ENCODE results near the gene TSPYL6.
"Not testable (repeated sequence)": the region's sequence is repeated elsewhere in the genome, so short reads cannot be mapped to it uniquely, and the experiment has no call there.

Gene TSPYL6
- total RNA-seq: 0 reads per million in 2 donors

- no peak for DNase-seq
These were observed at the start of gene TSPYL6 for GRCh38 chr2:54256091-54256694. TSPYL6 (minus strand) TSS chr2:54256229; CDS start chr2:54256151, 78 bp downstream.

GRCh38 chr2:54303631-54304030, 47.6 kb upstream of the TSPYL6 start:
- no peak for DNase-seq

- DNase-seq: no peak
These were observed 42.5 kb upstream of the TSPYL6 start for GRCh38 chr2:54298514-54298913.

- no peak for DNase-seq
These were observed 39.9 kb upstream of the TSPYL6 start for GRCh38 chr2:54295911-54296310.

GRCh38 chr2:54294665-54295064, 38.6 kb upstream of the TSPYL6 start:
- not testable (repeated sequence) for DNase-seq

GRCh38 chr2:54290356-54291025, 34.5 kb upstream of the TSPYL6 start:
- DNase-seq: no peak

- no peak for DNase-seq
These were observed 33.9 kb upstream of the TSPYL6 start for GRCh38 chr2:54289917-54290316.

GRCh38 chr2:54287532-54287931, 31.5 kb upstream of the TSPYL6 start:
- DNase-seq: no peak

- DNase-seq: no peak
These were observed 29.4 kb upstream of the TSPYL6 start for GRCh38 chr2:54285451-54285850.

- no peak for DNase-seq
These were observed 28.8 kb upstream of the TSPYL6 start for GRCh38 chr2:54284826-54285225.

- DNase-seq: no peak
These were observed 23.4 kb upstream of the TSPYL6 start for GRCh38 chr2:54279385-54279784.

- DNase-seq: no peak
These were observed 19.5 kb upstream of the TSPYL6 start for GRCh38 chr2:54275541-54275940.

GRCh38 chr2:54274781-54275242, 18.8 kb upstream of the TSPYL6 start:
- DNase-seq: no peak

GRCh38 chr2:54271843-54272627, 16.0 kb upstream of the TSPYL6 start:
- DNase-seq: no peak

- no peak for DNase-seq
These were observed 15.2 kb upstream of the TSPYL6 start for GRCh38 chr2:54271189-54271588.

GRCh38 chr2:54267577-54267976, 11.5 kb upstream of the TSPYL6 start:
- no peak for DNase-seq

GRCh38 chr2:54265081-54265480, 9.1 kb upstream of the TSPYL6 start:
- DNase-seq: not testable (repeated sequence)

- DNase-seq: no peak
These were observed 6.2 kb upstream of the TSPYL6 start for GRCh38 chr2:54262015-54262765.

- no peak for DNase-seq
These were observed 5.5 kb upstream of the TSPYL6 start for GRCh38 chr2:54261537-54261936.

- DNase-seq: no peak
These were observed 4.2 kb upstream of the TSPYL6 start for GRCh38 chr2:54260241-54260595.

- DNase-seq: no peak
These were observed 3.6 kb upstream of the TSPYL6 start for GRCh38 chr2:54259413-54260240.

- no peak for DNase-seq
These were observed 2.1 kb upstream of the TSPYL6 start for GRCh38 chr2:54258166-54258565.
